Ovary (tissue), 9 donors: Measurements from ENCODE around the gene HPS6. TPM values are rescaled to one million over a fixed set of nuclear protein-coding genes. Genes with fewer than 3 reads are reported as not detected.

Source experiments
- DNase-seq, 5 donors: peaks; one replicate each; pipeline ENCODE4 v3.0.0-alpha.2; 2019 to 2020
- H3K27ac ChIP-seq, 2 donors: fragments of 200-600 bp; one replicate each; pipeline versions ENCODE4 v1.5.1 to v1.8.0; 2019 to 2022
- H3K27me3 ChIP-seq: fragments of 200-600 bp; one replicate; pipeline ENCODE4 v1.8.0; 2022
- H3K36me3 ChIP-seq: fragments of 200-600 bp; sonication (generic); one replicate; pipeline ENCODE4 v1.5.1; 2019
- H3K4me1 ChIP-seq: one replicate; pipeline ENCODE4 v1.8.1; 2013; ENCODE audit warnings: mild to moderate bottlenecking, moderate library complexity; ENCODE audit not compliant: insufficient read depth
- H3K4me3 ChIP-seq: fragments of 200-600 bp; sonication (generic); one replicate; pipeline ENCODE4 v1.5.1; 2017
- H3K9me3 ChIP-seq, 2 donors: fragments of 200-600 bp in 1 of 2; sonication (generic) in 1 of 2; one replicate each; pipeline versions ENCODE4 v1.5.1 to v1.8.1; 2013 to 2019; ENCODE audit warnings: mild to moderate bottlenecking in 1 of 2, moderate library complexity in 1 of 2
- EP300 ChIP-seq: sonication (generic); formaldehyde crosslinking; IDR thresholded peaks from one replicate; pipeline ENCODE4 v1.6.1; 2017; ENCODE audit warnings: antibody characterized with exemption
- POLR2A ChIP-seq: fragments of 450-650 bp; IDR thresholded peaks from one replicate; pipeline ENCODE4 v1.6.1; 2017; ENCODE audit warnings: antibody characterized with exemption, mild to moderate bottlenecking, moderate library complexity
- WGBS, 3 donors: extraction: QIAGEN DNeasy Blood & Tissue Kit in 1 of 3; methylation state at CpG; one replicate each; pipeline versions ENCODE4 v1.1.5 to v1.1.7; 2013 to 2017; 5-methylcytosine and 5-hydroxymethylcytosine counted together
- intact Hi-C, 4 donors: fragments of 100-400 bp; cut with DNase I; formaldehyde crosslinking; loops; one replicate each; pipeline versions ENCODE4 v1.11.0 to v1.15.1; 2022 to 2023
- polyA plus RNA-seq, 2 donors: library from polyadenylated mRNA; stranded (reverse); fragments of 200-250 nt in 1 of 2; fragments of 350-450 nt in 1 of 2; fragmentation: Illumina TruSeq in 1 of 2; extraction: RNeasy Lipid Tissue Mini Kit (QIAGEN cat#74804) in 1 of 2; gene quantifications; one replicate each; pipeline ENCODE4 v1.2.3, GENCODE V29; 2013 to 2014
- total RNA-seq, 7 donors: library from RNA; depleted of rRNA in 2 of 7; stranded (reverse); fragments of >200 nt in 2 of 7; fragmentation: NEBNext Ultra II Directional in 3 of 7; extraction: Animal tissue kit (Norgen Biotek cat#: 25700) in 3 of 7; gene quantifications; one replicate each; pipeline versions ENCODE4 v1.1.0 to v1.2.4, GENCODE V29; 2016 to 2023
- TF ChIP-seq, protein P1 (sequence below), 3 donors: fragments of 450-650 bp in 2 of 3; fragments of 200-600 bp in 1 of 3; IDR thresholded peaks; one replicate each; pipeline versions ENCODE4 v1.5.1 to v1.8.0; 2016 to 2022; ENCODE audit warnings: antibody characterized with exemption in 3 of 3, mild to moderate bottlenecking in 1 of 3
- donor health status: DM: no; HTN: no; CAD: no; lungs with moderate emphysema.
- donor health status: DM: no; HTN: no; CAD: no.
- donor health status: Bipolar disorder and iron deficiency.
- donor health status: DM: yes; HTN: yes; CAD: no.
- donor health status: DM: no; HTN: no; CAD: no.
- donor health status: DM: yes; HTN: yes; CAD: no.

Gene HPS6
- total and polyA plus RNA-seq, 9 donors: 2.6 to 20.9 (median 15.3) TPM

DNA sequence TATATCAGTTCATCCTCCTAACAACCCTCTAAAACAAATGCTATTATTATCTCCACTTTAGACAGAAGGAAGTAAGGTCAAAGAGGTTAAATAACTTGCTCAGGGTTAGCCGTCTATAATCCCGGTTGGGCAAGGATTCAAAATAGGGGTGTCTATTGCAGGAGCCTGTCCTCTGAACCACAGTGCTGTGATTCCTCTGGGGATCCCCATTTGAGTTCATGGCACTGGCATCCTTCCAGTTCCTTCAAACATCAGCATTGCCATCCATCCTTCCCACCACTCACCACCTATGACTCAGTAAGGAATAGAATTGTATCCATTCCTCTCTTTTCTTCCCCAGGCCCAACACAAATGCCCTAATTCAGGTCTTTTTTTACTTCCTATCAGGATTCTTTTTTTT lies 25.6 kb downstream of the HPS6 start:
- no peak for TF ChIP-seq POLR2A
- TF ChIP-seq, protein P1, sequence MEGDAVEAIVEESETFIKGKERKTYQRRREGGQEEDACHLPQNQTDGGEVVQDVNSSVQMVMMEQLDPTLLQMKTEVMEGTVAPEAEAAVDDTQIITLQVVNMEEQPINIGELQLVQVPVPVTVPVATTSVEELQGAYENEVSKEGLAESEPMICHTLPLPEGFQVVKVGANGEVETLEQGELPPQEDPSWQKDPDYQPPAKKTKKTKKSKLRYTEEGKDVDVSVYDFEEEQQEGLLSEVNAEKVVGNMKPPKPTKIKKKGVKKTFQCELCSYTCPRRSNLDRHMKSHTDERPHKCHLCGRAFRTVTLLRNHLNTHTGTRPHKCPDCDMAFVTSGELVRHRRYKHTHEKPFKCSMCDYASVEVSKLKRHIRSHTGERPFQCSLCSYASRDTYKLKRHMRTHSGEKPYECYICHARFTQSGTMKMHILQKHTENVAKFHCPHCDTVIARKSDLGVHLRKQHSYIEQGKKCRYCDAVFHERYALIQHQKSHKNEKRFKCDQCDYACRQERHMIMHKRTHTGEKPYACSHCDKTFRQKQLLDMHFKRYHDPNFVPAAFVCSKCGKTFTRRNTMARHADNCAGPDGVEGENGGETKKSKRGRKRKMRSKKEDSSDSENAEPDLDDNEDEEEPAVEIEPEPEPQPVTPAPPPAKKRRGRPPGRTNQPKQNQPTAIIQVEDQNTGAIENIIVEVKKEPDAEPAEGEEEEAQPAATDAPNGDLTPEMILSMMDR (IDR thresholded peaks at IDR 0.05): no peak
- no peak for TF ChIP-seq EP300

DNA sequence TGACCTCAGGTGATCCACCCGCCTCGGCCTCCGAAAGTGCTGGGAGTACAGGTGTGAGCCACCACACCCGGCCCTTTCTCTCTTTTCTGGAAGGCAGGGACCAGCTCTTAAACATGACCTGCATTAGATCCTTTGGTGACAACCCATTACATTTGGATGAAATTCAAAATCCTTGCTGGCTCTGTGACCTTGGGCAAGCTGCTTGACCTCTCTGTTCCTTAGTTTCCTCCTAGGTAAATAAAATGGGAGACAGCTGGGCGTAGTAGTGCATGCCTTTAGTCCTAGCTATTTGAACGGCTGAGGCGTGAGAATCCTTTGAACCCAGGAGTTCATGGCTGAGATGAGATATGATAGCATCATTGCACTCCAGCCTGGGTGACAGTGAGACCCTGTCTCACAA lies 31.3 kb downstream of the HPS6 start:
- no peak overlapping the region for H3K27ac ChIP-seq
- H3K4me1 ChIP-seq: no peaks in the 10 kb centered on the region
- no peak overlapping the region for H3K4me3 ChIP-seq
- no peak for DNase-seq
- no peak for TF ChIP-seq EP300
- TF ChIP-seq POLR2A: no peak
- TF ChIP-seq, protein P1 (IDR thresholded peaks at IDR 0.05): no peak
- H3K36me3 ChIP-seq: no peaks in the 10 kb centered on the region
- intact Hi-C loops: no loop called here
- H3K27me3 ChIP-seq: no peaks in the 10 kb centered on the region
- no peaks in the 10 kb centered on the region for H3K9me3 ChIP-seq
- WGBS, 3 donors: 94 to 97% (median 96%) methylated on average over 7 of the region's 7 CpGs

More for the DNA sequence above, 25.6 kb downstream of the HPS6 start:
- Histone ChIP-seq H3K4me3 (no peak overlapping the region), H3K27ac (no peak overlapping the region), H3K27me3 (no peaks in the 10 kb centered on the region), H3K9me3 (no peaks in the 10 kb centered on the region), H3K4me1 (no peaks in the 10 kb centered on the region), H3K36me3 (no peaks in the 10 kb centered on the region)
- DNase-seq: no peak
- intact Hi-C loops: no loop called here
- WGBS, 3 donors: 42 to 76% (median 75%) methylated on average over 2 of the region's 2 CpGs

DNA sequence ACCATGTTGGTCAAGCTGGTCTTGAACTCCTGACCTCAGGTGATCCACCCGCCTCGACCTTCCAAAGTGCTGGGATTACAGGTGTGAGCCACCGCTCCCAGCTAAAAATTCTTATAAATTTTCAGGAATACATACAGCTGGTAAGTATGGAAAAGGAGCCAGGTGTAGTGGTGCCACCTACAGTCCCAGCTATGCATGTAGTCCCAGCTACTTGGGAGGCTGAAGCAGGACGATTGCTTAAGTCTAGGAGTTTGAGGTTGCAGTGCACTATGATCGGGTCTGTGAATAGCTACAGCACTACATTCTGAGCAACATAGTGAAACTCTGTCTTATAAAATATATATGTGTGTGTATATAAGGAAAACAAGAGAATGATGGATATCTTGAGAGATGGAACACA lies 36.0 kb downstream of the HPS6 start:
- WGBS, 3 donors: 82 to 92% (median 83%) methylated on average over 5 of the region's 5 CpGs

DNA sequence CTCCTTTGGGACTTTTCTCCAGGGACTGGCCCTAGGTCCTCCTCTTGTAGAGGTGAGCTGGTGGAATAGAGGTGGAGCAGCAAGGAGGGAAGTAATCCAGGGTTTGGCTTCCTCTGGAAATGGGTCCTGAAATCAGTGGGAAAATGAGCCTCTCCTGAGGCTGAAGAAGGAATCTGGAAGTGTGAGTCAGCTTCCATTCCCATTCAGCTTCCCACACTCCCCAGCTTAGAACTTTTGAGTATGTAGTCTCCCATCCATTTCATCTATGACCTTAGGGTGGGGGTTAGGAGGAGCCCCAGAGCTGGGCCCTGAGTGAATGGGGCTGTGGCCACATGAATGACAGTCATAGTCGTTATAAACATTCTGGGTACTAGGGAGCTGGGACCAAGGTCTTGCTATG lies 37.3 kb downstream of the HPS6 start:
- intact Hi-C loops: no loop called here
- H3K4me1 ChIP-seq: no peaks in the 10 kb centered on the region
- no peaks in the 10 kb centered on the region for H3K27me3 ChIP-seq
- WGBS, 3 donors: 76 to 91% (median 79%) methylated on average over 1 of the region's 1 CpG
- H3K36me3 ChIP-seq: no peaks in the 10 kb centered on the region
- H3K9me3 ChIP-seq: no peaks in the 10 kb centered on the region
- DNase-seq: no peak
- no peak overlapping the region for H3K27ac ChIP-seq
- TF ChIP-seq POLR2A (no peak), EP300 (no peak)
- TF ChIP-seq, protein P1 (IDR thresholded peaks at IDR 0.05): no peak
- H3K4me3 ChIP-seq: no peak overlapping the region

More for the DNA sequence above, 36.0 kb downstream of the HPS6 start:
- Histone ChIP-seq H3K9me3 (no peaks in the 10 kb centered on the region), H3K4me1 (no peaks in the 10 kb centered on the region), H3K27me3 (no peaks in the 10 kb centered on the region), H3K4me3 (no peak overlapping the region), H3K27ac (no peak overlapping the region), H3K36me3 (no peaks in the 10 kb centered on the region)
- no peak for DNase-seq
- intact Hi-C loops: no loop called here
- TF ChIP-seq POLR2A (no peak), EP300 (no peak)
- TF ChIP-seq, protein P1 (IDR thresholded peaks at IDR 0.05): no peak
